GM23338 (cell line): ENCODE results near the gene WNT7A. TPM values are rescaled to one million over a fixed set of nuclear protein-coding genes. Genes with fewer than 3 reads are reported as not detected.

Source experiments
- ATAC-seq: fragments of 200-7000 bp; cut with Tn5 transposase; 3 replicates; pipeline ENCODE4 v1.9.1; 2020
- DNase-seq: peaks from one replicate; pipeline ENCODE4 v3.0.0-alpha.2; 2015; ENCODE audit warnings: low spot score
- H2AFZ ChIP-seq: fragments of 200-600 bp; sonication (generic); 2 replicates; pipeline ENCODE4 v1.8.0; 2016; ENCODE audit warnings: antibody characterized with exemption, mild to moderate bottlenecking, moderate library complexity
- H3F3A ChIP-seq: fragments of 200-600 bp; sonication (generic); replicated peaks from 2 replicates; pipeline ENCODE4 v1.8.0; 2017; ENCODE audit warnings: antibody characterized with exemption, mixed run types, low read depth
- H3K27ac ChIP-seq: fragments of 200-600 bp; sonication (generic); 2 replicates; pipeline ENCODE4 v1.6.1; 2016; ENCODE audit warnings: low read depth
- H3K27me3 ChIP-seq: fragments of 200-600 bp; sonication (generic); 2 replicates; pipeline ENCODE4 v1.8.0; 2016; ENCODE audit warnings: mild to moderate bottlenecking, mixed run types, moderate library complexity; ENCODE audit not compliant: insufficient read depth
- H3K36me3 ChIP-seq: fragments of 200-600 bp; sonication (generic); 2 replicates; pipeline ENCODE4 v1.8.0; 2016; ENCODE audit warnings: mild to moderate bottlenecking; ENCODE audit not compliant: insufficient read depth
- H3K4me1 ChIP-seq: fragments of 200-600 bp; sonication (generic); 2 replicates; pipeline ENCODE4 v1.8.0; 2016; ENCODE audit warnings: mild to moderate bottlenecking, moderate library complexity; ENCODE audit not compliant: insufficient read depth
- H3K4me2 ChIP-seq: fragments of 200-600 bp; sonication (generic); 2 replicates; pipeline ENCODE4 v1.7.1; 2017; ENCODE audit warnings: mixed run types
- H3K4me3 ChIP-seq: fragments of 200-600 bp; sonication (generic); 2 replicates; pipeline ENCODE4 v1.6.1; 2016; ENCODE audit warnings: mixed run types
- H3K79me2 ChIP-seq: fragments of 200-600 bp; sonication (generic); replicated peaks from 2 replicates; pipeline ENCODE4 v1.8.0; 2017; ENCODE audit warnings: mild to moderate bottlenecking; ENCODE audit not compliant: insufficient read depth
- H3K9me2 ChIP-seq: fragments of 200-600 bp; sonication (generic); 2 replicates; pipeline ENCODE4 v1.8.0; 2017; ENCODE audit not compliant: insufficient read depth
- H4K20me1 ChIP-seq: fragments of 200-600 bp; sonication (generic); replicated peaks from 2 replicates; pipeline ENCODE4 v1.8.0; 2017; ENCODE audit warnings: mild to moderate bottlenecking; ENCODE audit not compliant: insufficient read depth
- H3K27ac Mint-ChIP-seq: 2 replicates; pipeline ENCODE4 v1.8.0; 2020; ENCODE audit warnings: inconsistent platforms, mild to moderate bottlenecking, moderate library complexity, mixed read lengths
- H3K27me3 Mint-ChIP-seq: 3 replicates; pipeline ENCODE4 v1.8.0; 2022; ENCODE audit warnings: low read depth, mild to moderate bottlenecking, moderate library complexity, mixed read lengths, inconsistent platforms; ENCODE audit not compliant: insufficient read depth, poor library complexity
- H3K36me3 Mint-ChIP-seq: 3 replicates; pipeline ENCODE4 v1.8.0; 2021; ENCODE audit warnings: low read depth, mild to moderate bottlenecking, inconsistent platforms, moderate library complexity, mixed read lengths
- H3K4me1 Mint-ChIP-seq: 3 replicates; pipeline ENCODE4 v1.8.0; 2020; ENCODE audit warnings: mild to moderate bottlenecking, inconsistent platforms, mixed read lengths
- H3K4me3 Mint-ChIP-seq: 3 replicates; pipeline ENCODE4 v1.8.0; 2021; ENCODE audit warnings: moderate library complexity, mild to moderate bottlenecking, inconsistent platforms, mixed read lengths
- H3K9me3 Mint-ChIP-seq: 3 replicates; pipeline ENCODE4 v1.8.0; 2020; ENCODE audit warnings: moderate library complexity, mild to moderate bottlenecking, inconsistent platforms, mixed read lengths
- CREB1 ChIP-seq: fragments of 250-450 bp; sonication (Bioruptor Pico); IDR thresholded peaks from 2 replicates; pipeline ENCODE4 v1.5.0; 2020; ENCODE audit warnings: low read depth, mild to moderate bottlenecking, moderate library complexity
- EZH2 ChIP-seq: fragments of 200-600 bp; sonication (generic); IDR thresholded peaks from one replicate; pipeline ENCODE4 v1.8.0; 2017; ENCODE audit warnings: antibody characterized with exemption, mild to moderate bottlenecking, low read depth; ENCODE audit not compliant: unreplicated experiment
- JUNB ChIP-seq: IDR thresholded peaks from one replicate; pipeline ENCODE4 v1.6.1; 2016; ENCODE audit warnings: antibody characterized with exemption; ENCODE audit not compliant: unreplicated experiment
- NANOG ChIP-seq: IDR thresholded peaks from 2 replicates; pipeline ENCODE4 v1.6.1; 2016; ENCODE audit warnings: antibody characterized with exemption, borderline replicate concordance
- STAT1 ChIP-seq: IDR thresholded peaks from one replicate; pipeline ENCODE4 v1.6.1; 2016; ENCODE audit warnings: antibody characterized with exemption; ENCODE audit not compliant: unreplicated experiment
- ZNF114 ChIP-seq: fragments of 250-450 bp; sonication (Bioruptor Pico); IDR thresholded peaks from 2 replicates; pipeline ENCODE4 v1.5.0; 2020; ENCODE audit warnings: mild to moderate bottlenecking, moderate library complexity
- polyA plus RNA-seq: library from polyadenylated mRNA; unstranded; fragments of >200 nt; fragmentation: Nextera tagmentation; extraction: Ambion mirVana; gene quantifications from 2 replicates; pipeline ENCODE4 v1.2.1, GENCODE V29; 2016
- total RNA-seq: library from RNA; depleted of rRNA; stranded (reverse); fragments of >200 nt; shearing (Covaris generic); gene quantifications from 2 replicates; pipeline ENCODE4 v1.2.3, GENCODE V29; 2014
- TF ChIP-seq, protein P1 (sequence below): fragments of 250-450 bp; sonication (Bioruptor Pico); IDR thresholded peaks from 2 replicates; pipeline ENCODE4 v1.5.0; 2020; ENCODE audit warnings: mild to moderate bottlenecking, moderate library complexity

The WNT7A gene
- total and polyA plus RNA-seq, 2 experiments from 2014 or later, result not detected

DNA sequence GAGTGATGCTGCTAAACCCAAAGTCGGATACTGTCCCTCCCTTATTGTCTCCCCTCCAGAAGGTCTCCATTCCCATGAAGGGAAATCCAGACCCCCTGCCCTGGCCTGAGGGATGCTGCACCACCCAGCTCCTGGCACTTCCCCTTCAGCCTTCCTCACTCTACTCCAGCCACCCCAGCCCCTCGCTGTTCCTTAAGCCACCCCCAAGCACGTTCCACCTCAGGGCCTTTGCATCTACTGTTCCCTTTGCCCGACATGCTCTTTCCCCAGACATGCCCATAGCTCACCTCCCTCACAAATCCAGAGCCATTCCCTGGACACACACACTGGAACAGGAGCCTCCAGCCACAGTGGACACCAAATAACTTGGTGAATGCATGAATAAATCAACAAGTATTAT is 8.1 kb downstream of the WNT7A start:
- Mint-ChIP-seq H3K9me3 (no peaks in the 10 kb centered on the region), H3K27me3 (peaks cover 29% of the 10 kb centered on the region), H3K4me1 (peaks cover 27% of the 10 kb centered on the region), H3K36me3 (no peaks in the 10 kb centered on the region; the same call in 2 of the 3 replicates), H3K27ac (no peak overlapping the region), H3K4me3 (no peak overlapping the region)
- peaks cover 19% of the 10 kb centered on the region for H3K27me3 ChIP-seq
- no peak overlapping the region for H3K4me3 ChIP-seq
- no peak overlapping the region for H2AFZ ChIP-seq
- H3K27ac ChIP-seq, result no peak overlapping the region
- no peaks in the 10 kb centered on the region; the same call in 1 of the 2 replicates for H3K9me2 ChIP-seq
- no peaks in the 10 kb centered on the region for H4K20me1 ChIP-seq
- TF ChIP-seq STAT1 (no peak), ZNF114 (CRISPR knock-in tag) (no peak), JUNB (no peak), NANOG (no peak)
- TF ChIP-seq, protein P1, sequence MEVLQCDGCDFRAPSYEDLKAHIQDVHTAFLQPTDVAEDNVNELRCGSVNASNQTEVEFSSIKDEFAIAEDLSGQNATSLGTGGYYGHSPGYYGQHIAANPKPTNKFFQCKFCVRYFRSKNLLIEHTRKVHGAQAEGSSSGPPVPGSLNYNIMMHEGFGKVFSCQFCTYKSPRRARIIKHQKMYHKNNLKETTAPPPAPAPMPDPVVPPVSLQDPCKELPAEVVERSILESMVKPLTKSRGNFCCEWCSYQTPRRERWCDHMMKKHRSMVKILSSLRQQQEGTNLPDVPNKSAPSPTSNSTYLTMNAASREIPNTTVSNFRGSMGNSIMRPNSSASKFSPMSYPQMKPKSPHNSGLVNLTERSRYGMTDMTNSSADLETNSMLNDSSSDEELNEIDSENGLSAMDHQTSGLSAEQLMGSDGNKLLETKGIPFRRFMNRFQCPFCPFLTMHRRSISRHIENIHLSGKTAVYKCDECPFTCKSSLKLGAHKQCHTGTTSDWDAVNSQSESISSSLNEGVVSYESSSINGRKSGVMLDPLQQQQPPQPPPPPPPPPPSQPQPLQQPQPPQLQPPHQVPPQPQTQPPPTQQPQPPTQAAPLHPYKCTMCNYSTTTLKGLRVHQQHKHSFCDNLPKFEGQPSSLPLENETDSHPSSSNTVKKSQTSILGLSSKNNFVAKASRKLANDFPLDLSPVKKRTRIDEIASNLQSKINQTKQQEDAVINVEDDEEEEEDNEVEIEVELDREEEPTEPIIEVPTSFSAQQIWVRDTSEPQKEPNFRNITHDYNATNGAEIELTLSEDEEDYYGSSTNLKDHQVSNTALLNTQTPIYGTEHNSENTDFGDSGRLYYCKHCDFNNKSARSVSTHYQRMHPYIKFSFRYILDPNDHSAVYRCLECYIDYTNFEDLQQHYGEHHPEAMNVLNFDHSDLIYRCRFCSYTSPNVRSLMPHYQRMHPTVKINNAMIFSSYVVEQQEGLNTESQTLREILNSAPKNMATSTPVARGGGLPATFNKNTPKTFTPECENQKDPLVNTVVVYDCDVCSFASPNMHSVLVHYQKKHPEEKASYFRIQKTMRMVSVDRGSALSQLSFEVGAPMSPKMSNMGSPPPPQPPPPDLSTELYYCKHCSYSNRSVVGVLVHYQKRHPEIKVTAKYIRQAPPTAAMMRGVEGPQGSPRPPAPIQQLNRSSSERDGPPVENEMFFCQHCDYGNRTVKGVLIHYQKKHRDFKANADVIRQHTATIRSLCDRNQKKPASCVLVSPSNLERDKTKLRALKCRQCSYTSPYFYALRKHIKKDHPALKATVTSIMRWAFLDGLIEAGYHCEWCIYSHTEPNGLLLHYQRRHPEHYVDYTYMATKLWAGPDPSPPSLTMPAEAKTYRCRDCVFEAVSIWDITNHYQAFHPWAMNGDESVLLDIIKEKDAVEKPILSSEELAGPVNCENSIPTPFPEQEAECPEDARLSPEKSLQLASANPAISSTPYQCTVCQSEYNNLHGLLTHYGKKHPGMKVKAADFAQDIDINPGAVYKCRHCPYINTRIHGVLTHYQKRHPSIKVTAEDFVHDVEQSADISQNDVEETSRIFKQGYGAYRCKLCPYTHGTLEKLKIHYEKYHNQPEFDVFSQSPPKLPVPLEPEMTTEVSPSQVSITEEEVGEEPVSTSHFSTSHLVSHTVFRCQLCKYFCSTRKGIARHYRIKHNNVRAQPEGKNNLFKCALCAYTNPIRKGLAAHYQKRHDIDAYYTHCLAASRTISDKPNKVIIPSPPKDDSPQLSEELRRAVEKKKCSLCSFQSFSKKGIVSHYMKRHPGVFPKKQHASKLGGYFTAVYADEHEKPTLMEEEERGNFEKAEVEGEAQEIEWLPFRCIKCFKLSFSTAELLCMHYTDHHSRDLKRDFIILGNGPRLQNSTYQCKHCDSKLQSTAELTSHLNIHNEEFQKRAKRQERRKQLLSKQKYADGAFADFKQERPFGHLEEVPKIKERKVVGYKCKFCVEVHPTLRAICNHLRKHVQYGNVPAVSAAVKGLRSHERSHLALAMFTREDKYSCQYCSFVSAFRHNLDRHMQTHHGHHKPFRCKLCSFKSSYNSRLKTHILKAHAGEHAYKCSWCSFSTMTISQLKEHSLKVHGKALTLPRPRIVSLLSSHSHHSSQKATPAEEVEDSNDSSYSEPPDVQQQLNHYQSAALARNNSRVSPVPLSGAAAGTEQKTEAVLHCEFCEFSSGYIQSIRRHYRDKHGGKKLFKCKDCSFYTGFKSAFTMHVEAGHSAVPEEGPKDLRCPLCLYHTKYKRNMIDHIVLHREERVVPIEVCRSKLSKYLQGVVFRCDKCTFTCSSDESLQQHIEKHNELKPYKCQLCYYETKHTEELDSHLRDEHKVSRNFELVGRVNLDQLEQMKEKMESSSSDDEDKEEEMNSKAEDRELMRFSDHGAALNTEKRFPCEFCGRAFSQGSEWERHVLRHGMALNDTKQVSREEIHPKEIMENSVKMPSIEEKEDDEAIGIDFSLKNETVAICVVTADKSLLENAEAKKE (CRISPR knock-in tag), result no peak
- no peaks in the 10 kb centered on the region for H3K36me3 ChIP-seq
- H3K79me2 ChIP-seq, result no peaks in the 10 kb centered on the region
- peaks cover 7% of the 10 kb centered on the region for H3K4me1 ChIP-seq
- no peak for DNase-seq
- H3K4me2 ChIP-seq, result no peak overlapping the region
- no peaks in the 10 kb centered on the region for H3F3A ChIP-seq
- ATAC-seq, result no peak

DNA sequence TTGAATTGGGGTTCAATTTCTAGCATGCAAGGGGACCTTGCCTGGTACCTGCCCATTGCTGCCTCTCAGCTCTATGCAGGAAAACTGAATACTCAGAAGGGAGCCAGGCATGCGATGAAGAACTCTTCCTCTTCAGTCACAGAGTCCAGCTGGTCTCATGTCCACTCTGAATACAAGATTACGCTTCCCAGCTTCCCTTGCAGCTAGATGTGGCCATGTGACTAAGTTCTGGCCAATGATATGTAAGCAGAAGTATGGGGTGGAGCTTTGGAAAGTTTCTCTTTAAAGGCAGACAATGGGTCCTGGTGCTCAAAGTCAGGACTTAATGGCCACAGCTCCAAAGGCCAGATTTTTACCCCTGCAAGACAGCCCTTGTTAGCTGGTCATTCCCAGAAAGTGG is 9.0 kb downstream of the WNT7A start:
- Histone ChIP-seq H3K4me3 (no peak overlapping the region), H3K27ac (no peak overlapping the region), H3F3A (no peaks in the 10 kb centered on the region), H3K36me3 (no peaks in the 10 kb centered on the region), H3K4me1 (peaks cover 7% of the 10 kb centered on the region), H3K79me2 (no peaks in the 10 kb centered on the region), H2AFZ (no peak overlapping the region), H4K20me1 (no peaks in the 10 kb centered on the region), H3K9me2 (no peaks in the 10 kb centered on the region; the same call in 1 of the 2 replicates), H3K27me3 (peaks cover 10% of the 10 kb centered on the region), H3K4me2 (no peak overlapping the region)
- Mint-ChIP-seq H3K27ac (no peak overlapping the region), H3K4me3 (no peak overlapping the region), H3K4me1 (peaks cover 27% of the 10 kb centered on the region), H3K9me3 (no peaks in the 10 kb centered on the region), H3K36me3 (no peaks in the 10 kb centered on the region; the same call in 2 of the 3 replicates), H3K27me3 (peaks cover 25% of the 10 kb centered on the region)
- no peak for ATAC-seq
- no peak for DNase-seq
- TF ChIP-seq EZH2 (no peak), STAT1 (no peak), ZNF114 (CRISPR knock-in tag) (no peak), CREB1 (no peak)
- TF ChIP-seq, protein P1 (CRISPR knock-in tag), result no peak
